HCT116 (cell line): ENCODE results near the gene DERL2. TPM values are rescaled to one million over a fixed set of nuclear protein-coding genes. Genes with fewer than 3 reads are reported as not detected.

Experiments used
- ATAC-seq: fragments of 200-7000 bp; cut with Tn5 transposase; 2 replicates; pipeline ENCODE4 v1.9.1; 2020; ENCODE audit warnings: mild to moderate bottlenecking, moderate library complexity
- BruUV-seq: library from RNA; stranded (reverse); fragments of 400-500 nt; replicated peaks from 2 replicates; lab custom pipeline; 2021; lab: Mats Ljungman, UMichigan
- CTCF ChIA-PET: fragments of 300-600 bp; sonication (Branson Sonifier 250); formaldehyde crosslinking; loops from one replicate; lab custom pipeline; 2021; ENCODE audit warnings: antibody characterized with exemption; lab: Charles Lee
- POLR2A ChIA-PET: fragments of 300-600, 350-600 bp; sonication (Branson Sonifier 250); formaldehyde crosslinking; loops from one replicate; lab custom pipeline; 2021; ENCODE audit warnings: antibody characterized with exemption; lab: Charles Lee
- RAD21 ChIA-PET, 2 experiments: fragments of 300-600 bp; sonication (Branson Sonifier 250); formaldehyde crosslinking; loops; one replicate each; lab custom pipeline; 2023; ENCODE audit warnings: low total read pairs in 2 of 2; ENCODE audit not compliant: uncharacterized antibody in 2 of 2, unreplicated experiment in 2 of 2, low non-redundant PET in 1 of 2; lab: Charles Lee
- DNase-seq: peaks from one replicate; pipeline ENCODE4 v3.0.0-alpha.2; 2010; ENCODE audit warnings: low read depth, low spot score
- H2AFZ ChIP-seq: fragments of 200-600 bp; shearing (Covaris generic), sonication (generic); 2 replicates; pipeline ENCODE4 v1.6.1; 2017; ENCODE audit warnings: low read depth, mixed run types, mixed read lengths, antibody characterized with exemption, low read length; ENCODE audit not compliant: poor library complexity, severe bottlenecking
- H3K27ac ChIP-seq: 2 replicates; pipeline ENCODE4 v1.5.1; 2012; ENCODE audit warnings: low read depth, low read length
- H3K27me3 ChIP-seq: fragments of 200-600 bp; sonication (generic); 2 replicates; pipeline ENCODE4 v1.6.1; 2016; ENCODE audit warnings: mixed run types, low read length, mixed read lengths; ENCODE audit not compliant: insufficient read depth
- H3K36me3 ChIP-seq, 2 experiments: fragments of 200-500 bp in 1 of 2; fragments of 200-600 bp in 1 of 2; sonication (Bioruptor generic) in 1 of 2; sonication (generic) in 1 of 2; 2 replicates each; pipeline versions ENCODE4 v1.5.1 to v1.6.1; 2014 to 2016; ENCODE audit warnings: low read length in 2 of 2, inconsistent platforms in 1 of 2, mixed read lengths in 1 of 2, mixed run types in 1 of 2; ENCODE audit not compliant: insufficient read depth in 2 of 2, control insufficient read depth in 1 of 2
- H3K4me1 ChIP-seq, 2 experiments: fragments of 200-600 bp in 1 of 2; sonication (generic) in 1 of 2; 2 replicates each; pipeline versions ENCODE4 v1.5.1 to v1.6.1; 2012 to 2017; ENCODE audit warnings: low read length in 2 of 2, inconsistent platforms in 1 of 2, mild to moderate bottlenecking in 1 of 2, mixed read lengths in 1 of 2, mixed run types in 1 of 2, moderate library complexity in 1 of 2; ENCODE audit not compliant: insufficient read depth in 2 of 2, control insufficient read depth in 1 of 2
- H3K4me2 ChIP-seq: fragments of 200-600 bp; sonication (generic); 2 replicates; pipeline ENCODE4 v1.6.1; 2017; ENCODE audit warnings: mixed run types, low read length, mixed read lengths
- H3K4me3 ChIP-seq, 2 experiments: fragments of 200-600 bp in 1 of 2; sonication (generic) in 1 of 2; replicated peaks in 1 of 2; 2 replicates each; pipeline ENCODE4 v1.5.1; 2011 to 2016; ENCODE audit warnings: low read length in 2 of 2, control low read depth in 1 of 2, low read depth in 1 of 2, mild to moderate bottlenecking in 1 of 2, mixed read lengths in 1 of 2, mixed run types in 1 of 2
- H3K79me2 ChIP-seq: fragments of 200-600 bp; sonication (generic); 2 replicates; pipeline ENCODE4 v1.6.1; 2017; ENCODE audit warnings: mild to moderate bottlenecking, mixed run types, low read length, moderate library complexity, mixed read lengths; ENCODE audit not compliant: insufficient read depth
- H3K9ac ChIP-seq: fragments of 200-600 bp; sonication (generic); 2 replicates; pipeline ENCODE4 v1.6.1; 2016; ENCODE audit warnings: low read length, mixed read lengths
- H3K9me2 ChIP-seq: fragments of 200-600 bp; sonication (generic), shearing (Covaris generic); 2 replicates; pipeline ENCODE4 v1.6.1; 2017; ENCODE audit warnings: mixed run types, mild to moderate bottlenecking, moderate library complexity; ENCODE audit not compliant: insufficient read depth
- H3K9me3 ChIP-seq, 2 experiments: fragments of 200-500 bp in 1 of 2; fragments of 200-600 bp in 1 of 2; sonication (Bioruptor generic) in 1 of 2; sonication (generic) in 1 of 2; 2 replicates each; pipeline ENCODE4 v1.6.1; 2014 to 2017; ENCODE audit warnings: low read length in 2 of 2, mixed read lengths in 2 of 2, inconsistent platforms in 1 of 2, low read depth in 1 of 2, mild to moderate bottlenecking in 1 of 2, mixed run types in 1 of 2, moderate library complexity in 1 of 2; ENCODE audit not compliant: control insufficient read depth in 1 of 2, insufficient read depth in 1 of 2
- H4K20me1 ChIP-seq: fragments of 200-600 bp; sonication (generic), shearing (Covaris generic); 2 replicates; pipeline ENCODE4 v1.6.1; 2017; ENCODE audit warnings: mixed run types, mild to moderate bottlenecking, moderate library complexity; ENCODE audit not compliant: insufficient read depth
- POLR2AphosphoS5 ChIP-seq: IDR thresholded peaks from 2 replicates; pipeline ENCODE4 v1.6.1; 2011; ENCODE audit warnings: mild to moderate bottlenecking, low read depth, low read length, moderate library complexity
- REST ChIP-seq: IDR thresholded peaks from 2 replicates; pipeline ENCODE4 v1.6.1; 2012; ENCODE audit warnings: low read depth
- ZFX ChIP-seq: fragments of 450-650 bp; IDR thresholded peaks from 2 replicates; pipeline ENCODE4 v1.6.1; 2017
- intact Hi-C: fragments of 100-400 bp; cut with micrococcal nuclease; formaldehyde crosslinking; loops from 2 replicates; pipeline ENCODE4 v1.10.0; 2022
- total RNA-seq: library from RNA; stranded (reverse); gene quantifications from one replicate; pipeline ENCODE4 v1.2.1, GENCODE V29; 2021; ENCODE audit not compliant: unreplicated experiment

DERL2 gene
- total RNA-seq, 1 experiment from 2014 or later = 45.6 TPM

GRCh38 chr17:5434984-5435383 is 51.0 kb downstream of the DERL2 start:
- ChIA-PET RAD21 (no interaction called here), CTCF (no interaction called here), POLR2A (interaction anchor here (0.6 to 1.8 kb wide), 3 partner anchors 11 to 1680 kb away, joined by 3 read pairs; partner anchors contain the start of genes NUP88 and RPAIN)
- Histone ChIP-seq H3K36me3 (peaks cover 46 to 68% of the 10 kb centered on the region in 2 experiments), H3K4me3 (no peak overlapping the region), H2AFZ (no peak overlapping the region), H3K9ac (no peak overlapping the region), H3K79me2 (peaks cover 78% of the 10 kb centered on the region), H3K9me2 (no peaks in the 10 kb centered on the region), H4K20me1 (peaks cover 24% of the 10 kb centered on the region; the same call in 1 of the 2 replicates), H3K4me2 (no peak overlapping the region), H3K9me3 (no peaks in the 10 kb centered on the region), H3K4me1 (peaks cover 13 to 18% of the 10 kb centered on the region in 2 experiments), H3K27ac (peak overlapping the region; percentile 36), H3K27me3 (no peaks in the 10 kb centered on the region)
- ATAC-seq (no peak), DNase-seq (no peak)
- no TSS peak for BruUV-seq
- intact Hi-C loops = loop anchor here (10.0 kb wide), 1 partner anchor 240 kb away; the partner anchor contains the start of gene ZNF594
- TF ChIP-seq ZFX (no peak), POLR2AphosphoS5 (0 out of 2 replicates have a peak, but pooled peaks have one; percentile 16)
- TF ChIP-seq, all 23 proteins: peak for 1

- RAD21 ChIA-PET = no interaction called here
- no peak for DNase-seq
These were observed 53.9 kb downstream of the DERL2 start for GRCh38 chr17:5431949-5432556.

More at GRCh38 chr17:5431949-5432556, 53.9 kb downstream of the DERL2 start:
- H3K79me2 ChIP-seq = peaks cover 59% of the 10 kb centered on the region
- peaks cover 0 to 2% of the 10 kb centered on the region in 2 experiments; a peak in 1 of 4 replicates for H3K4me1 ChIP-seq
- peak; percentile 40 for ATAC-seq
- ChIA-PET POLR2A (interaction anchor here (1.6 to 2.1 kb wide), 2 partner anchors 13 to 18 kb away, joined by 5 to 7 read pairs; partner anchors contain the start of genes NUP88 and RPAIN), CTCF (interaction anchor here (3.0 kb wide), 1 partner anchor 9 kb away, joined by 10 read pairs; no protein-coding TSS in a partner anchor)
- no peaks in the 10 kb centered on the region for H3K27me3 ChIP-seq
- H3K9me3 ChIP-seq = no peaks in the 10 kb centered on the region
- no peaks in the 10 kb centered on the region for H3K9me2 ChIP-seq
- peaks cover 58 to 71% of the 10 kb centered on the region in 2 experiments for H3K36me3 ChIP-seq
- intact Hi-C loops = loop anchor here (10.0 kb wide), 1 partner anchor 237 kb away; the partner anchor contains the start of gene ZNF594
- no peak overlapping the region for H2AFZ ChIP-seq
- peaks cover 24% of the 10 kb centered on the region; the same call in 1 of the 2 replicates for H4K20me1 ChIP-seq
- TF ChIP-seq POLR2AphosphoS5 (peak; percentile 45), REST (no peak)
- BruUV-seq = no TSS peak
- H3K9ac ChIP-seq = no peak overlapping the region
- peak overlapping the region; percentile 15; the same call in 1 of the 2 replicates for H3K27ac ChIP-seq
- no peak overlapping the region for H3K4me2 ChIP-seq
- H3K4me3 ChIP-seq = no peak overlapping the region
